Iris pigment epithelial cell (primary cell): Measurements from ENCODE around the gene GK.
"Not testable (repeated sequence)": the region's sequence is repeated elsewhere in the genome, so short reads cannot be mapped to it uniquely, and the experiment has no call there.

ENCODE experiments used
- DNase-seq: peaks from one replicate; pipeline ENCODE4 v3.0.0-alpha.2; 2011; ENCODE audit warnings: low read depth

The GK gene

GRCh38 chrX:30706216-30706775, 53.1 kb downstream of the GK start:
- no peak for DNase-seq

GRCh38 chrX:30712214-30712613, 59.0 kb downstream of the GK start:
- DNase-seq: no peak

- peak; percentile 65 for DNase-seq
Measured at GRCh38 chrX:30713061-30713525, 59.9 kb downstream of the GK start.

- DNase-seq: no peak
Measured at GRCh38 chrX:30714138-30714537, 60.9 kb downstream of the GK start.

- DNase-seq: no peak
Measured at GRCh38 chrX:30715976-30716375, 62.8 kb downstream of the GK start.

GRCh38 chrX:30733852-30734660, 80.8 kb downstream of the GK start:
- no peak for DNase-seq

GRCh38 chrX:30734782-30735181, 81.6 kb downstream of the GK start:
- DNase-seq: no peak

- peak; percentile 55 for DNase-seq
Measured at GRCh38 chrX:30735839-30736238, 82.6 kb downstream of the GK start.

- no peak for DNase-seq
Measured at GRCh38 chrX:30741545-30741944, 88.3 kb downstream of the GK start.

GRCh38 chrX:30748342-30748960, 95.2 kb downstream of the GK start:
- DNase-seq: no peak

GRCh38 chrX:30751497-30751896, 98.3 kb downstream of the GK start:
- no peak for DNase-seq

GRCh38 chrX:30762755-30763154, 109.5 kb downstream of the GK start:
- no peak for DNase-seq

GRCh38 chrX:30773764-30774163, 120.5 kb downstream of the GK start:
- DNase-seq: not testable (repeated sequence)

GRCh38 chrX:30777575-30777974, 124.4 kb downstream of the GK start:
- DNase-seq: no peak

- DNase-seq: no peak
Measured at GRCh38 chrX:30779453-30780030, 126.3 kb downstream of the GK start.
